GM18868 (cell line): Measurements from ENCODE around the gene CPEB4.

ENCODE experiments used
- ATAC-seq: cut with Tn5 transposase; IDR thresholded peaks from one replicate; pipeline ENCODE4 v1.9.1; 2021; ENCODE audit warnings: mild to moderate bottlenecking, moderate library complexity; ENCODE audit not compliant: unreplicated experiment

The CPEB4 gene

DNA sequence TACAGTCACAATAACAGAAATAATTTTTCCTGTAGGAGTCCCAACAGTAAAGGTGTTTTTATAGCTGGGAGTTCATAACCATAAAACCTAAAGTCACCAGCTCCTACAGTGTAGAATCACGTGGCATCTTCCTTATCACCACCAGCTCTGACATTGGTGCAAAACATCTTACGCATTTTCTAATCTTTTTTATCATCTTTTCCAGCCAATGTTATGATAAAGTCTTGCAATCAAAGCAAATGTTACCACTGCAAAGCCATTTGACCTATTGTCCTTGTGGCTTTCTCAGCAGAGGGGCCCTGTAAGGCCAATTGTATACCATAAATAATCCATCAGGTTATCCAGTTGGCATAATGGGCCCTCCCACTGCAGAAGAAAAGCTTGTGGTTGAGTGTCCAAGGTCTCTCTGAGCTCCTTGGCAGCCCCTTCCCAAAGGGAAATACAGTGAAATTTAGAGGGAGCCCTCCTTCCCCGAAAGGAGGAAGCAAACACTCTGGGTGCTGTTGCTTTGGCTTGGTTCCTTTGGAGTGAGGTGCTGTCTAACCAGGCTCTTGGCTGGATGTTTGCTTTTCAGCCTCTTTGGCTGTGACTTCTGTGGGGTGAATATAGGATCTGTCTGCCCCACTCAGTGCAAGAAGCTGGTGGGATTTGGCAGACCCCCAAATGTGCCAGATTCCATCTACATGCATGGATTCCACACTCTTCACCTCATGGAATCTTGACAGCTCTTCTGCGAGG, 29.3 kb upstream of the CPEB4 start:
- no peak for ATAC-seq

DNA sequence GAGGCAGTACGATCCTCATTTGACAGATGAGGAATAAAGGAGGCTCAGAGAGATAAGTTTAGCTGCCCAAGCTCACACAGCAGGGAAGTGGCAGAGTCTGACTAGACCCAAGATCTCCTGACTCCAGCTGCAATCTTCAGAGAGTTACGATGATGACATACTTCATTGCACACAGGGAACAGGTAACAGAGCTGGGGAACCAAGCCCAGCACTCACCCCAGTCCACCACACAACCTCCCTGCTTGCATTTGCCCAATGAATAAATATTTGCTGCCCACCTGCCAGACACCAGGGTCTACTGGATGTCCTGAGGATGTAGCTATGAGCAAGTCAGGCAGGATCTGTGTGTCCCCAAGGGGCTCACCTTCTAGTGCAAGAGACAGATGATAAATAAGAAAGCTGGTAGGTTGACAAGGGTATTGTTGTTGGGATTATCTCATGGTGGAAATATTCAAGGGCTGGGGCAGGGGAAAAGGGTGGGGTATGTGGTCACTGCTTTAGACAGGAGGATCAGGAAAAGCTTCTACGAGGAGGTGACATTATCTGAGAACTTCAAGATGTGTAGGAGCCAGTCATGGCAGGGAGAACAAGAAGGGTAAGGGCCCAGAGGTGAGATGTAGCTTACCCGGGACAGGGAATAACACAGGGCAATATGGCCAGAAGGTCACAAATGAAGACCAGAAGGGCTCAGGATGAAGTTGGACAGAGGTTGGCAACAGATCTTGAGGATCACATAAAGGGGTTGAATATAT, 28.6 kb upstream of the CPEB4 start:
- no peak for ATAC-seq

DNA sequence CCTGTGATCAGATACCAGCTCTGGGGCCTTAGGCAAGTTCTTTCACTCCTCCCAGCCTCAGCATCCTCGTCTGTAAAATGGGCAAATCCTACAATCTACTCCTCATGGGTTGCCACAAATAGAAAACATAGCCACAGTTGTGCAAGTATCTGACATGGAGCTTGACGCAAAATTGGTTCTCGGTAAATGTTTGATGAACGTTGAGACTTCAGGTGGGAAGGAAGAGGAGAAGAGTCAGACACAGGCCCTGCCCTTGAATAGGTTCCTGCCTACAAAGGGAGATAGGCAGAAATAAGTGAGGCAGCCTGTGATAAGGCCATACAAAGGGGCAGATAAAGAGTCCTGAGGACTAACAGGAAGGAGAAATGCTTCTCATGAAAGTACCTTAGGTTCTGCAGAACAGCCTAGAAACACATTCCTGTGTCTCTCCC, 26.1 kb upstream of the CPEB4 start:
- no peak for ATAC-seq

DNA sequence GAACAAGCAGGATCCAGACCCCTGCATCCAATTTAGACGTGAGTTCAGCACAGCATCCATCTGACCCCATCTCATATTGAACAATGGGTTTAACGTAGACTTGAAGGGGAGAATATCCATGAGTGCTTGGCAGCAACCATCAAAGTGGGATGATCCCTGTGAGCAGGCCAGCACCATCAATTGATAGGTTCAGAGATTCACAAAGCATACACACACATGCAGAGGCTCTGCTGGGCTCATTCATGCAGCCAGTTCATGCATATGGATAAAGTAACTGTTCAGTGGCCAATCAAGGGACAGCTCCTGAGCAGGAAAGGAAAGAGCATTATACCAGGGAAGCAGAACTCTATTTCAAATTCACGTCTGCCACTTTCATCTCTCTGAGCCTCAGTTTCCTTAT, 24.8 kb upstream of the CPEB4 start:
- ATAC-seq: no peak

DNA sequence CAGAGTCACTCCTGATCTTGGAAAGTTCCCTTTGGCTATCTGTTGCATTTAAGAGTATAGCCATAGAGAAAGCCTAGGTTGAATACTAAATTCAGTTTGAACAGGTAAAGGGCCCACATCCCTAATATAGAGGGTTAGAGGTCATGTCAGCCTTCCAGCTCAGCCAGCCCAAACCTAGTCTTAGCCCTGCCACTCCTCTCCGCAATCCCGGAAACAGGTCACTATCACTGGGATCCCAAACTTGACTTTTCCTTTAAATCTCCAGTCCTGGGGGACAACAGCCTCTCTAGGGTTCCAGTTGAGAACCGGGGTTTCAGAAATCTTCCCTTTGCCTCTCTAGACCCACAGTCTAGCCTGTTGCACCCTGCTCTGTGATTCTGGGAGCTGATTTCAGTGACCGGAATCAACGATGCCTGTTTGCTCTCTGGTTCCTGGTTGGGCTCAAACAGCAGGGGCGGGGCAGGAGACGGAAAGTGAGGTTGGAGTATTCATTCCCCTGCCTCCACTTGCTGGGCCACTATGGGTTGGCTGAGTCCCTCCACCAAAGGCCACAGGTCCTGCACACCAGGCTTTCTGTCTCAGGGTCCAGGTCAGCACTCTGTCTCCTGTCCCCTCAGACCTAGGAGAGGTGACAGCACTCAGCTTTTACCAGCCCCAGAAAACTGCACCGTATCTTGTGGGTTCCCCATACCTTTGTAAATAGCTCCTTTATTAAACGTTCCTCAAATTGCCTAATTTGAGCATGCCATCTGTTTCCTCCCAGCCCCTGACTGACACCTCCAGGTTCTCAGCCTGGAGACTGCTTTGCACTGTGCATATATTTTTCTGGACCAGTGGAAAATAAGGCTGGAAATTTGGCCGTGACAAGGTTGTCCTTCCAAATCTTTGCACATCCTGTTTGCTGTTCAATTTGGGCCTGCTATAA, 23.8 kb upstream of the CPEB4 start:
- ATAC-seq: no peak

DNA sequence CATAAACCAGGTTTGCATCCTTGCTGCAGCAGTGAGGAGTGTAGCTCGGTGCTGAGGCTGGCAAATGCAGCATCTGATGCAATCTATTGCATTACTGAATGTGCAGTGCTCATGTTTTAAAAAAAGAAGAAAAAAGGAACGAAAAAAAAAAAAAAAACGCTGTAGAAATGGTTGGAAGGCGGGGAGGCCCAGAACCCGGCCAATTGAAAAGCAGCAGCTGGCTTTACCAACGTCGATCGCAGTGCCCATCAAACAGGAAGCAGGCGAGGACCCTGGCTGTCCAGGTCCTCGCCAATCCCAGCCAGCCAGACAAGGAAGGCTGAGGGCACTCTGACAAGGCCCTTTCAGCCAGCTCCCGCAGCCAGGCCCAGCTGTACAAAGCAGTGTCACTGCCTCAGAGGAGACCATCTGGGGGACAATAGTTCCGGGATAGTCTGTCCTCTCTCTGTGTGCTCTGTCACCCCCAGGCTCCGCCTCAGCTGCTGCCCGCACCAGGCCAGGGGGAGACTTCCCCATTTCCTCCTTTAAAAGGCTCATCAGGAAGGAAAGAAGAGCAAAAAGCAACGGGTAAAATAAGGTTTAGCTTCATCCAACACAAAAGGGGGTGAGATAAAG, 21.8 kb upstream of the CPEB4 start:
- ATAC-seq: no peak

DNA sequence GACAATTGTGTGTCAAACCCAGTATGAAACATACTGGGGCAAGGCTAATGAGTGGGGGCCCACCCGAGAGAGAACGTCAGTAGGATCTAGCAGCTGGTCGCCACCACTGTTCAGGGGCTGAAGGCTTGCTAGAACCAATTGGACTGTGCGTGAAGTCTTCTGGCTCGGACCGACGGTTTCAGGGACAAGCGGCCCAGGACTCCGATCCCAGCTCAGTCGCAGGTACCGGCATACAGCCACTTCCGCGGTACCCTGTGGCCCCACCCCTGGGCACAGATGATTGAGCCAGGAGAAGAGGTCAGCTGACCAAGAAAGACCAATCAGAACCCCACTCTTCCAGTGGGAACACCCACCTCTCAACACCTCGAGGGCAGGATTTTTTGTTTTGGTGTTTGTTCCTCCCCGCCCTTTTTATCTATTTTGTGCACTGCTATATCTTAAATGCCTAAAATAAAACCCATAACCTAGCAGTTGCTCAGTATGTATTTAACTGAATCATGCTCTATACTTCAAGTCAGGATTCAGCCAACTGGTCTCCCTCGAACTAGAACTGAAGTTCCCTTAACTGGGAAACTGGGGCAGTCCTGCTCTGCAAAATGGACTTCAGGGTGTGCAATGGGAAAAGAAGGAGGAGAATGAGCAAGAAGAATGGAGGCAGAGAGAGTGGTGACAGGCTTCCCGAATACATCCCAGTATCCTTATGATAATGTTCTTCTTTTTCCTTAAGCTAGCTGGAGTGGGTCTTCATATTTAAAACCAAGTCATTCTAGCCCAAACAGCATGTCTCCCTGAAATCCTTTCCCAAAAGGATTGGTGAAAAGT, 21.1 kb upstream of the CPEB4 start:
- ATAC-seq: no peak

DNA sequence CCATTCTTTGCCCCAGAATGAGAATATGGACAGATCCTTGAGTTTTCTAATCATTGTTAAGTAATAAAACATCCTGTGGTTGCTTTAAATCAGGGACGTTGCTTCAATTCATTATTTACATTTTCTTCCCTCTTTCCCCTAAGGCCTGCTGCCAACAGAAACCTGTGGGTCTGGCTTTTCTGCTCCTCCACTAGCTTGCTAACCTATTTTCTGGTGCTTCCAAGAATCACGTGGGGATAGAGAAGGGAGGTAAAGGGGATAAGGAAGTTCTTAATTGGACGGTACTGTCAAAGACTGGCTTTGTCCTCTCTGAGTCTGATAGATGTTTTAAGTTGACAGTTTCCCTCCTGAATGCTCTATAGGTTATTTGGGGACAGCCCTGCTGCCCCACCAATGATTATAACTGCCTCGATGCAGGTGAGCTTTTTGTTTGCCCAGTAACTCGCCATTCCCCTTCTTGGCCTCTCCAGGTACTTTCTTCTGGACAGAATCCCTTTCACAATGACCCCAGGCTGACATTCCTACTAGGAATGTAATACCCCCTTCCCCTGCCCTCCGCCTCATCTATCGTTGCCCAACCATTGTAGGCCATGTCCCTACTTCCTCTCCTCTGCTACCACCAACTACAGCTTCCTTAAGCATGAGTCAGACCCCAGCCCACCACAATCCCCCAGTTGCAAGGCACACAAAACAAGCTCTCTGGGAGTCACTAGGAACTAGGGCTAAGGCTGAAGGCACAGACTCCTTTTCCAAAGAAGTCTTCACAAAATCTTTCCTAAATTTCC, 19.9 kb upstream of the CPEB4 start:
- ATAC-seq: no peak

DNA sequence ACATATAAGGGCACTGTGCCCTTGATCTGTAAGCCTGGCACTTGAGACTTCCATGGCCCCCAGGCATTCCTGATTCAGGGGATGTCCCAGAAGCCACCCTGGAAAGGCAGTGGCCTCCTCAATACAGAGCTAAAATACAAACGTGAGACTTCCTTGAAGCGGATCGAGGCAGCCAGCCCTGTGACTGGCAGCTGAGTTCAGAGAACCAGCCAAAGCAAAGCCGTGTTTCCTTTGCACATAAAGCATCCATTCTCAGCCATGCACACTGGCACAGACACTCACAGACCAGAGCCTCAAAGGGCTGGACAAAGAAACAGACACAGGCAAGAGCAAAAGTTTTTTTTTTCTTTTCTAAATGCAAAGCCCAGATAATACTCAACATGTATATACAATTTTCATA, 18.8 kb upstream of the CPEB4 start:
- ATAC-seq: no peak

DNA sequence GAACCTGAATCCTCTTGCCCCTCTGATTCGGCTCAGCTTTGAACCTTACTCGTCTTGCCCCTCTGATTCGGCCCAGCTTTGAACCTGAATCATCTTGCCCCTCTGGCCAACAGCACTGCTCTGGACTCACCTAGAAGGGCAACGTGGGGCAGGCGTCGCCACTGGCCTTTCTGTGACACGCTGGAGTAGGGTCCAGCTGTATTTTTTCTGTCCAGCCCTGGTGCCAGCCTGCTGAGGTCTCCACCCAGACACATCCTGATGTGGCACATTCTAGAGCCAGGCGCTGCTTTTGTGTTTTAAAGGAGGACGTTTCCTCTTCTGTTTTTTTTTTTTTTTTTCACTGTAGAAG, 15.2 kb upstream of the CPEB4 start:
- ATAC-seq: no peak

DNA sequence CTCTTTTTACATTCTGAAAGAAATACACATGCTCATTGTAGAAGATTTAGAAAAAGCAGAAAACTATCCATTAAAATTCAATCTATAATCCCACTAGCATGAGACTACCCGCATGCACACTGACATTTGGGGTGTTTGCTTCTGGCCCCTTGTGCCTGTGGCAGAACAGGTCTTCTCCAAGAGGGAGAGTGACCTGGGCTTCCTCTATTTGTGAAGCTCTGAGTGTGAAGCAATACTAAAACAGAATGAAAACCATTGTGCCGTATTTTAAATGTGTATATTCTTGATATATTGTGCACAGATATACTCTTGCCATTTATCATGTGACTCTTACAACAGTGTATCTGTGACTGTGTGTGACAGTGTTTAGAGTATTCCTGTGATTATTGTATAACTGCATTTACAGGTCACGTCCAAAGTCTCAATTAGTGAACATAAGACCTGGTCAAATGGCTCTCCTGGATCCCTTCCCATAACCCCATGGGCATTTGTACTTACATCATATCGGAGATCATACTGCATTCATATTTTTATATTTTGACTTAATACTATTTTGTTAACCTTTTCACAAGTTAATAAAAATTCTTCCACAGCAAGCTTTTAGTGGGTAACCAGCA, 14.7 kb upstream of the CPEB4 start:
- no peak for ATAC-seq

DNA sequence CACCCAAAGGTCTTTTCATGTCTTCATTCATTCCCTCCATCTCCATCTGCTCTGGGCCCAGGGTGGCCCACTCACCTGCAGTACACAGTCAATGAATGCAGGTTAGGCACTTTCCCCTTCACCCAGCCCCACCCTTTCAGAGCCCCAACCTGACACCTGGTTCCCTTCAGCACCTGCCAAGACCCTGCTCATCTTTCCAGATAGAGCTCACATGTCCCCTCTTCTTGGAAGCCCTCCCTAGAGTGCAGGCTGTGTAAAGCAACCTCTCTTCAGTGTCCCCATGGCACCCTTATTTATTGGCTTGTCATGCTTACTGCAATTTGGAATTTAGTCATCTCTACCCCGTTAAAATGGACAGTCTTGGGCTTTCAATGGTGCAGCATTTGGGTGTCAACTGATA, 13.0 kb upstream of the CPEB4 start:
- ATAC-seq: no peak

DNA sequence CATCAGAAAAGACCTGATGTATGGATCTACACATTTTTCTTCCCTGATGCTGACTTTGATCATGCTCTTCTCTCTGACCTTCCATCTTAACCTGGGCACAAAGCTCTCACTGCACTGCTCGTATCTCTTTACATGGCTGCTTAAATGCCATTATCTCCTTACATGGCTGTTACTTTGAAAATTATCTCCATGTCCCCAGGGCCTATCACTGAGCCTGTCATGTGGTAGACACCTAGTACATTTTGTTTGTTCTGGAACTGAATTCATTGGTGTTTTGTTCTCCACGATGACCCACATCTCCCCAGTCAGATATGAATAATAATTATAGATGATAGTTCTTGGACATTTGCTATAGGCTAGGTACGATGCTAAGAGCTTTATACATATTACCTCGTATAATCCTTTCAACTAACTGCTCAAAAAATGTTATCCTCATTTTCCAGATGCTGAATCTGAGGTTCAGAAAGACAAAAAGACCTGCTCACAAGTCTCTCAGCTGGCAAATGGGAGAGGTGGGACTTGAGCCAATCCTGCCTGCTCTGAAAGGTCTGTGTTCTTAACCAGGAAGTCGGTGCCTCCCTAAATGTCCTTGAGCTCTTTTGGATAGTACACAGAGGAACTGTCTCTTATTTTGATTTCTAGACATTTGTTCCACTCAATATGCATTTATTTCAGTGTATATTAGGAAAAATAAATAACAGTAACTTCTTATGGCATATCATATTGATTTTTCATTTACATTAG, 9.8 kb upstream of the CPEB4 start:
- no peak for ATAC-seq

DNA sequence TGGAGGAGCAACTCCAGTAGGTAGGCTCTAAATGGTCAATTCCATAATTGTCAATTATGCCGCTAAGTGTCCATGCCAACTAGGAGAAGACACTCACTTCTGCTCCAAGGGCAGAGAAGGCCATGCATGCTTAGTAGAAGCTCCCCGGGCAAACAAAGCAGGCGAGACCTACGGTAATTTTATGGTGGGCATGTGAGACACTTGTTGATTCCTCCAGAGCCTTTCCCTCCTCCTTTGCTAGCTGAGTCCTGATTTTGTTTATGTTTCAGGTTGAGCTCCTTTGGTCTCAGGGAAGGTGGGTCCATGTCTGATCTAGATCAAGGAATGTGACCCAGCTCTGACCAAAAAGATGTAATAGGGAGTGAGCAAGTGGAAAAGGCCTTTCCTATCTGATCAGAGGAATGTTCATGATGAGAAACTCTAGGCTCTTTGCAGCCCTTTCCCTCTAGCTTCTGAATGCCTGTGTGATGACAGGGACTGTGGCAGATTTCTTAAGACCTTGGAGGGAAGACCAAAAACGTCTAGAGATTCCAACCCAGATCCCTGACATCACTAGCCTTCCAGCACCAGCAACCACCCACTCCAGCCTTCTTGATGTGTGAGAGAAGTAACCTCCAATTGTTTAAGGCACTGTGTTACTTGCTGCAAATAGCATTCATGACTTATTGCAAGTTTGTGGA, 7.7 kb upstream of the CPEB4 start:
- no peak for ATAC-seq

DNA sequence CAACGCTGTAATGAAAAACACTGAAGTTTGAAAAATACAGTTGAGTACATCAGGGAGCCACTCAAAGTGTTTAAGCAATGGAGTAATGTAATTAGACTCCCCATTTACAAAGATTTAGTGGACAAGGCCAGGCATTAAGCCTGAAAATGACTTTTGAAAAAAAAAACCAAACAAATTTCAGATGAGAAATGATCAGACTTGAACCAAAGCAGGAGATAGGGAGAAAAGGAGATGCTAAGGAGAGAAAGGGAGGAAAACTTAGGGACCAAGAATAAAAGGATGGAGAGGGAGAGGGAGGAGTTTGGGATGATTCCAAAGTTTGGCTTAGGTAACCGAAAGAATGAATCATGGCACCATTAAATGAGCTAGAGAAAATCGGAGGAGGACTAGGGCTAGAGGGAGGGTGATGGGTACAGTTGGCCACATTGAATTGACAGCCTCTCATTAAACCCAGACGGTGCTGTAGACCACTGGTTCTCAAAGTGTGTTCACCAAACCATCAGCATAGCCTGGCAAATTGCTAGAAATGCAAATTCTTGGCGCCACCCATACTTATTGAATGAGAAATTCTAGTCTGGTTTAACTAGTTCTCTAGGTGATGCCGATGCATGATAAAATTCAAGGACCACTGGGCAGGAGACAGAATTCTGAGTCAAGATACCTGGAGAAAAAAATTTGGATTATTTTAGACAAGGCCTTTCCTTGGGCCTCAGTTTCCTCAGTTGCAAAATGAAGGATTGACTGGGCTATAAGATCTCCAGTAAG, 6.2 kb upstream of the CPEB4 start:
- ATAC-seq: no peak

DNA sequence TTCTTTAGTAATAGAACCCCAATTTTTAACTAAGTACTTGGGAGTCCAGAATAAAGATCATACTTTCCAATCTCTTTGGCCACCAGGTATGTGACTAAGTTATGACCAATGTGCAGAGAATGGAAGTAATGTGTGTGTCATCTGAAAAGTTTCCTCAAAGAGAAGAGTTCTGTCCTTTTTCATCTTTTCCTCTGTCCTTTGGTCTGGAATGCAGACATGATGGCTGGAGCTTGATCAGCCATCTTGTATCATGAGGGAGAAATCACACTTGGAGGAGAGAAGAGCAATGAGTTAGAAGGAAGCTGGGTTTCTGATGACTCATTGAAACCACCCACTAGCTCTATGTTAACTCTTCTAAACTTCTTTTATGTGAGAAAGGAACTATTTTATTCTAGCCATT, 5.5 kb upstream of the CPEB4 start:
- ATAC-seq: no peak

DNA sequence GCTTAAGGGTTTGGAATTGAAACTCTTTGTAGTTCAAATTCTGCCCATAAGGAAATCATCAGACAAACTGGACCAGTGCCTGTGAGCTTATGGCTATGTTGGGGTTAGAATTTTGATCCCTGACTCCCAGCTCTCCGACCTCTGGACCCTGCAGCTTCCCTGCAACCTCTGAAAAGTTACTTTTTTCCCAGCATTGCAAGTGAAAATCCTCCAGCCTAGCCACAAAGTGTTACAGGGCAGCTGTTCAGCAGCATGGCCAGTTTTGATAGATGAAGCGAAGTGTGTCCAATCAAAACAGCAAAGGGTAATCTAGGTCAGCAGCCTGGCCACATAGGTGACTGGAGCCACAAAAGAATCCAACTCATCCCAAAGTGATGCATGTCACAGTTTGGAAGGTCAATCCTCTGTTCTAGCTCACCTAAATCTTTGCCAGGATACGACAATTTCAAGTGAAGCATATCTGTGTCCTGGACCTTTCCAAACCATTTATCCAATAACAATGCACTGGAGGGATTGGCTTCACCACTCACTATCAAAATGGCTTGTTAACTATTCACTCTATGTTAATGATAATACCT, 4.7 kb upstream of the CPEB4 start:
- ATAC-seq: no peak
